ENCODE results near the gene ITGB5.

DNA sequence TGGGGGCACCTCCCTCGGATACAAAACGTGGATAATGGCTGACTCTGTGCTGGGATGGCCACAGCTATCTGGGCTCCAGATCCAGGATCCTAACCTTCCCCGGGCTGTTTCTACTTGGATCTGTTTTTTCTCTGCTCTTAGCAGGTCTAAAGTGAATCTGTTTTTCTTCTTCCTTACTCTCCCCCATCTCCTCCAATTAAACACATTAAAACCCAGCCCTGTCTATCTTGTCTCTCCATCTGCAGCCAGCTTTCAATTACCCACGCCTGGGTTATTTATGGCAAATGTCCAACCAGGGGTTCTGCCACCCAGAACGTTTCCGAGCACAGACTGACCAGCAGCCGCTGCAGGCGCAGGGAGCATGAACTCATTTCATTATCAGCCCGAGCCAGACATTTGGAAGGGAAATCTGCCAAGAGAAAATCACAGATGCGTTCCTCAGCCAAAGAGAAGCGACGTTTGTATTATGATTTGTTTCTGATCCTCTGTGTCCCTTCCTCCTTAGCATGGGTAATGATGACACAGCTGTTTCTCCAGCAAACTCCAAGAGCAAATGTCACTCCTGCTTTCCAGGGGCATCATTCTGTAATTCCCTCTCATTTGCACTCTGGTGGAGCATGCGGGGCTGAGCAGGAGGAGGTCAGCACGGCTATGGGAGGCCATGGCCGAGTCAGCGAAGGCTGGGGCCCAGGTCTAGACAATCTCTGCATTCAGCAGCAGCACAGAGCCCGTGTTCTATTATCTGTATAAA lies 114.9 kb downstream of the ITGB5 start:
- TF ChIP-seq, protein P1, sequence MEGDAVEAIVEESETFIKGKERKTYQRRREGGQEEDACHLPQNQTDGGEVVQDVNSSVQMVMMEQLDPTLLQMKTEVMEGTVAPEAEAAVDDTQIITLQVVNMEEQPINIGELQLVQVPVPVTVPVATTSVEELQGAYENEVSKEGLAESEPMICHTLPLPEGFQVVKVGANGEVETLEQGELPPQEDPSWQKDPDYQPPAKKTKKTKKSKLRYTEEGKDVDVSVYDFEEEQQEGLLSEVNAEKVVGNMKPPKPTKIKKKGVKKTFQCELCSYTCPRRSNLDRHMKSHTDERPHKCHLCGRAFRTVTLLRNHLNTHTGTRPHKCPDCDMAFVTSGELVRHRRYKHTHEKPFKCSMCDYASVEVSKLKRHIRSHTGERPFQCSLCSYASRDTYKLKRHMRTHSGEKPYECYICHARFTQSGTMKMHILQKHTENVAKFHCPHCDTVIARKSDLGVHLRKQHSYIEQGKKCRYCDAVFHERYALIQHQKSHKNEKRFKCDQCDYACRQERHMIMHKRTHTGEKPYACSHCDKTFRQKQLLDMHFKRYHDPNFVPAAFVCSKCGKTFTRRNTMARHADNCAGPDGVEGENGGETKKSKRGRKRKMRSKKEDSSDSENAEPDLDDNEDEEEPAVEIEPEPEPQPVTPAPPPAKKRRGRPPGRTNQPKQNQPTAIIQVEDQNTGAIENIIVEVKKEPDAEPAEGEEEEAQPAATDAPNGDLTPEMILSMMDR (conservative IDR thresholded peaks at IDR 0.05; ENCODE audit: low read length): no peak
- TF ChIP-seq EZH2phosphoT487 (IDR thresholded peaks at IDR 0.05; ENCODE audit: borderline replicate concordance, low read depth, low read length): no peak
